HG03175 (cell line): ENCODE results near the gene TBC1D8.

Experiments
- ATAC-seq: cut with Tn5 transposase; IDR thresholded peaks from one replicate; pipeline ENCODE4 v1.9.1; 2021; ENCODE audit warnings: mild to moderate bottlenecking, moderate library complexity; ENCODE audit not compliant: unreplicated experiment

TBC1D8 gene

DNA sequence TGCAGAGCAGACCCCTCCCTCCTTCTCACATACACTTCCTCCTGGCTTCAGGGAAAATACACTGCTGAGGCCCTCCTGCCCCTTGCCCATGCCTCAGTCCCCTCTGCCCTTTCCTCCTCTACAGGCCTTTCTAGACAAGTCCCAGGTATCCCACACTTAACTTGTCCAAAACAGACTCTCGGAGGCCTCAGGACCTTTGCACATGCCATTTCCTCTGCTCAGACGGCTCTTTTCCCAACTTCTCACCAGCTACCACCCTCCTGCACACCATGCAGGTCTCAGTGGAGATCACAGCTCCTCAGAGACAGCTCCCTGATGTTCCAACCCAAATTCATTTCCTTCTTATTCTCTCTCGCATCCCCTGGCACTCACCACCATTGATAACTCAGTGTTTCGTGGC, 11.7 kb downstream of the TBC1D8 start:
- ATAC-seq = no peak

DNA sequence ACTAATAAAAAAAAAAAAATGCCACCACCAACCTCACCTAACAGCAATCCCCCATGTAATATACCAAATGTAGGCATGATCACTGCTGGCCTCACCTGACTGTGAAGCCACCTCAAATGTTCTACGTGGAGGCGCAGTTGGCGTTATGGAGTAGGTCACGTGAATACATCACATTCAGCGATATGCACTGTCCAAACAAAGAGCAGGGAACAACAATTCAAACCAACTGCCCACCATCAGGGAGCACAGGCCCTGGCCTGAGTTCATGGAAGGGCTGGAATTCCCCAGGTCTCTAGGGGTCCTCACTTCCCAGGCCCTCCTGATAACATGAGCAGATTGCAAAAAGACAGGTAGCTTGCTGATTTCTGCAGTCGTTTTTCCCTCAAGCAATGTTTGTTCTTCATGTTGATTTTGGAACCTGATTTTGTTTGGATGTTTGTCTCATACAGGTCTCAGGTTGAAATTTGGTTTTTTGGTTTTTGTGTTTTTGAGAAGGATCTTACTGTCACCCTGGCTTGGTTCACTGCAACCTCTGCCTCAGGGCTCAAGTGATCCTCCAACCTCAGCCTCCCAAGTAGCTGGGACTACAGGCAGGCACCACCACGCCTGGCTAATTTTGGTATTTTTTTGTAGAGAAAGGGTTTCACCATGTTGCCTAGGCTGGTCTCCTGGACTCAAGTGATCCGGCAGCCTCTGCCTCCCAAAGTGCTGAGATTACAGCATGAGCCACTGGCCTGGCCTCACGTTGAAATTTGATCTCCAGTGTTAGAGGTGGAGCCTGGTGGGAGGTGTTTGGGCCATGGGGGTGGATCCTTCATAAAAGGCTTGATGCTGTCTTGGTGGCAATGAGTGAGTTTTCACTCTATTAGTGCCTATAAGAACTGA, 15.5 kb downstream of the TBC1D8 start:
- no peak for ATAC-seq

DNA sequence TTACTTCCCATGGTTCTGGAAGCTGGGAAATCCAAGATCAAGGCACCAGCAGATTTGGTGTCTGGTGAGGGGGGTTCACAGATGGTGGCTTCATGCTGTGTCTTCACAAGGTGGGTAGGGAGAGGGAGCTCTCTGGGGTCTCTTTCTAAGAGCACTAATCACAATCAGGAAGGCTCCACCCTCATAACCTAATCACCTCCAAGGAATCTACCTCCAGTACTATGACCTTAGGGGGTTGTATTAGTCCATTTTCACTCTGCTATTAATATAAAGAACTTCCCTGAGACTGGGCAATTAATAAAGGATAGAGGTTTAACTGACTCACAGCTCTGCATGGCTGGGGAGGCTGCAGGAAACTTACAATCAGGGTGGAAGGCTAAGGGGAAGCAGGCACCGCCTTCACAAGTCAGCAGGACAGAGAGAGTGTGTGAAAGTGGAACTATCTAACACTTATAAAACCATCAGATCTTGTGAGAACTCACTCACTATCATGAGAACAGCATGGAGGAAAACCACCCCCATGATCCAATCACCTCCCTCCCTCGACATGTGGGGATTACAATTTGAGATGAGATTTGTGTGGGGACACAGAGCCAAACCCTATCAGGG, 17.6 kb downstream of the TBC1D8 start:
- no peak for ATAC-seq

DNA sequence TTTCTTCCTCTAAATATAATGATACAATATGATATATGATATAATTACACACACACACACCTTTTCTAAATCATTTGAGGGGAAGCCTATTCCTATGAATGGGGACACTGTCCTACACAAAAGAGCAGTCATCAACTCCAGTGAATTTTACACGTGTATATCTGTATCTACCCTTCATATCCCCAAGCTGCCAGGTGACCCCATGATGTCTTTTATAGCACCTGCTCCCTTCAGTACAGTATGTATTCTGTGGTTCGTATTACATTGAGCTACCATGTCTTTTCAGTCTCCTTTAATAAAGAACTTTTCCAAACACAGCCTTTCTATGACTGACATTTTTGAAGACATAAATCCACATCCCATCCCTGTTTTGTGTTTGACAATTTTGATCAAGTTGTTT, 19.0 kb downstream of the TBC1D8 start:
- no peak for ATAC-seq

DNA sequence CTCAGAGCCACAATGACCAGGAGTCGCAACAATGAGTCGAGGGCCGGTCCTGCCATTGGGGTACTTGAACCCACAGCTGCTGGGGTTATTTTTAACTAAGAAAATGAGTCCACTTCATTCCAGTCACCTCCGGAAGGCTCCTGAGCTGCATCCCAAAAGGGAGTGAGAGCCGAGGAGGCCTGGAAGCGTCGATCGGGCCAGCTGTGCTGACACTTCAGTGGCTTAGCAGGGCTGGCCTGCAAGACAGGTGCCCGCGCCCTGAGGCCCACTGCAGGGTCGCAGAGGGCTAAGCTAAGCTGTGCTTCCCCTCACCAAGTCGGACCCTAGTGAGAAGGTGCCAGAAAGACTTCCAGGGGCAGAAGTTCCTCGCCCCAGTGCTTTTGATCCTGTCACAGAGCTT, 21.1 kb downstream of the TBC1D8 start:
- ATAC-seq = no peak

DNA sequence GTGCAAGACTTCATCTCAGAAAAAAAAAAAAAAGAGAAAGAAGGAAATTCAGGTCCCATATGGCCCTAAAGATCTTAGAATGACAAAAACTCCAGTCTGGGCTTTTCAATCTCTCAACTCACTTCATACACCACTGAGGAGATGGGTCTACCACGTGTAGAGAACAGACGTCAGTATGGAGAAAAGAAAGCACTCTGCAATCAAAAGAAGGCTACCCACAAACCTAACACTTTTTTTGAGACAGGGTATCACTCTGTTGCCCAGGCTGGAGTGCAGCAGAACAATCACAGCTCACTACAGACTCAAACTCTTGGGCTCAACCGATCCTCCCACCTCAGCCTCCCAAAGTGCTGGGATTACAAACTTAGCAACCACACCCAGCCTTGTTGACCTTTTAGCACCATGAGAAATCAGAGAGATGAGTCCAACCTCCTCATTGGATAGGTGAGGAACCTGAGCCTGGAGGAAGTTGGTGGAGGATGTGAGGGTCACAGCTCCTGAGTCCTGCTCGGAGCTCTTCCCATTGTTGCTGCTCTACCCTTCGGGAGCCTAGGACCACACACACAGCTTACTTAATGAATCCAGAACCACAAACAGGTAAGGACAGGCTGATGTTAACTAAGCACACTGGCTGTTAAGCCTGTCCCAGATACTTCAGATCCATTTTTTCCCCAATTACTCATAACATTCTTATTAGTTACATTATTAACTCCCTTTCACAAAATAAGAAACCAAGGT, 23.7 kb downstream of the TBC1D8 start:
- ATAC-seq = no peak

DNA sequence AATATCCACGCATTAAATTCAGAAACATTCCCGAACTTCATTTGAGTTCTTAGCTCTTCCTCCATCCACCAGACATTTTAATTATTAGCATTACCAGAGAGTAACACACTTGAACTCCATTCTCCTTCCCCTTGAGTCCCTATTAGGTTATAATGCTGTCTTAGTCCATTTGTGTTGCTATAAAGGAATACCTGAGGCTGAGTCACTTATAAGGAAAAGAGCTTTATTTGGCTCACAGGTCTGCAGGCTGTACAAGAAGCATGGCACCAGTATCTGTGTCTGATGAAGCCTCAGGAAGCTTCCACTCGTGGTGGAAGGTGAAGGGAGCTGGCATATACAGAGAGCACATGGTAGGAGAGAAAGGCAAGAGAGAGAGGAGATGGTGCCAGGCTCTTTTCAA, 25.4 kb downstream of the TBC1D8 start:
- ATAC-seq = no peak

DNA sequence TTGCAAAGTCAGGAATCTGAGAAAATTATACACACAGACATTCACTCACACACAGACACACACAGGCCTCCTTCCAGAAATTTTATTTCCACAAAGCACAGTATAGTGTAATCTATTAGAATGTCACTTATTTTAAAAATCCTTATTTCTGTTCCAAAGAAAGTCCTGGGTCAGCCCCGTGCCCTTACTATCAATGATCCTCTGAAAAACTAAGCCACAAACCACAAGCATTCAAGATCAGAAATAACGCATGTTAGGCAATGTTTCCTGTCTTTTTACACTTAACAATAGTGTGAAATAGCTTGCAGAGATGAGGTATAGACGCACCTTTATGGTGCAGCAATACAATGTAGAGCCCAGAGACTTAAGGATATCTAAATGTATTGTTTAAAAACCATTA, 25.8 kb downstream of the TBC1D8 start:
- no peak for ATAC-seq

DNA sequence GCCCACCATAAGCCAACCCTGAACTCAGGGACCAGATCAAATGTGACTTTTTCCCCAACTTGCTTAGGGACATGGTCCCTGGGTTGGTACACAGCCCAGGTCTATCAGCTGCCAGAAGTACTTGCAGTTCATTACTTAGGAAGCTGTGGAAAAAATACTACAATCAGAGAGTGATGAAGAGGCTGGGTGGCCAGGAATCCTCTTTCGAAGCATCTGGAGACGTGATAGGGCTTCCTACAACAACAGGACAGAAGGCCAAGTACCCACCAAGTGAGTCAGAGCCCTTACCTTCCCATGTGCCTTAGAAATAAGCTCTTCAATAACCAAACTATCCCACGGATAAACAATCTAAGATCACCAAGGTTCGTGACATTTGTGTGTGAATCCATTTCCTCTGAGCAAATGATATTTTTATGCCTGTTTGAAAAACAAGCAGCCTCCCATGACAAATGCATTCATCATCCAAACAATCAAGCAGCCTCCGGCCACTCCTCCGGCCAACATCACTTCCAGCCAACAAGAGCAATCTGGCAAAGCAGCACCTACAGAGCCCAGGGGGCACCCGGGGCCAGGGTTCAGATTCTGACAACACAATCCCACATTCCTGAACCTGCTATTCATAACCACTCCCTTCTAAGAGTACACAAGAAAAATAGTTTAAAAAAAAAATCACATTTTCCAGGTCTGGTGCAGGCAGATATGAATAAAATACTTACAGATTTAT, 26.4 kb downstream of the TBC1D8 start:
- ATAC-seq = no peak

DNA sequence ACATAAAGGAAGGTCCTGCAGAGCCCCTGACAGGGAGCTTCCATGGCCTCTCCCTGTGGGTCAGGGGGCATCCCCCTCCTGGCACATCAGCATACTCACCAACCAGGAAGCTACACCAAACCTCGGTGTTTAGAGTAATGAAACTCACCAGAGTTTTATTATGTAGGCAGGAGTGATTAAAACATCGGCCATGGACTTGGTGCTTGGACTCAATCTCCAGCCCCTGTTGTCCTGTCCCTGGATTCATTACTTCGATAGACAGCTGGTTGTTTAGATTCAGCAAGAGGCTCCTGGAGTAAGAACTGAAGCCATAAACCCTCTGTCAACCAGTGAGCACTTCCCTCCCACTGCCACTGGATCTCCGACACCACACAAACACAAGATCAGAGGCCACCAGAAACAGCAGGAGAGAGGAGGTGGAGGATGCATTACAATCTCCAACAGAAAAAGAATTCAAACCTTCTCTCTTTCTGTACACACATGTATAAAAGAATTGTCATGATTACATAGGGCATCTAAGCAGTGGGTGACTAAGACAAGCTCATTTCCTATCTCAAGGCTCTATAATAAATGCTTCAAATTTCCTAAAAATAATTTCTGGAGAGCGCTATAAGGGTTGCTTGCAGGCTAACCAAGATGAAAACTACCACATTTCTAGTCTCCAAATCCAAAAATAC, 27.2 kb downstream of the TBC1D8 start:
- no peak for ATAC-seq

DNA sequence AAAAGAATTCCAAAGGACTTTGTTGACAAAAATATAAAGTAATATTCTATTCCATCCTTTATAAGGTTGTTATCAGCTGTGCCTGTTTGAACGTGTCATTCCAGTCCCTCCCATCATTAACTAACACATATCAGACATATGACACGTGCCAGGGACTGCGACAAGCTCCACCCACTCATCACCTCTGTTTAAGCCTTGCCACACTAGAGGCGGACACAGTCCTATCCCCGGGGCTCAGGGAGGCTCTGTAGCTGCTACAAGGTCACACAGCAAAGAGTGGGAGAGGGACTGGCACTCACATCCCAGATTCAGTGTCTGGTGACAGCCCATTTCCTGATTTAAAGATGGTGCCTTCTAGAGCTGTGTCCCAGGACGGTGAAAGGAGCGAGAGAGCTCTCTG, 30.0 kb downstream of the TBC1D8 start:
- no peak for ATAC-seq

DNA sequence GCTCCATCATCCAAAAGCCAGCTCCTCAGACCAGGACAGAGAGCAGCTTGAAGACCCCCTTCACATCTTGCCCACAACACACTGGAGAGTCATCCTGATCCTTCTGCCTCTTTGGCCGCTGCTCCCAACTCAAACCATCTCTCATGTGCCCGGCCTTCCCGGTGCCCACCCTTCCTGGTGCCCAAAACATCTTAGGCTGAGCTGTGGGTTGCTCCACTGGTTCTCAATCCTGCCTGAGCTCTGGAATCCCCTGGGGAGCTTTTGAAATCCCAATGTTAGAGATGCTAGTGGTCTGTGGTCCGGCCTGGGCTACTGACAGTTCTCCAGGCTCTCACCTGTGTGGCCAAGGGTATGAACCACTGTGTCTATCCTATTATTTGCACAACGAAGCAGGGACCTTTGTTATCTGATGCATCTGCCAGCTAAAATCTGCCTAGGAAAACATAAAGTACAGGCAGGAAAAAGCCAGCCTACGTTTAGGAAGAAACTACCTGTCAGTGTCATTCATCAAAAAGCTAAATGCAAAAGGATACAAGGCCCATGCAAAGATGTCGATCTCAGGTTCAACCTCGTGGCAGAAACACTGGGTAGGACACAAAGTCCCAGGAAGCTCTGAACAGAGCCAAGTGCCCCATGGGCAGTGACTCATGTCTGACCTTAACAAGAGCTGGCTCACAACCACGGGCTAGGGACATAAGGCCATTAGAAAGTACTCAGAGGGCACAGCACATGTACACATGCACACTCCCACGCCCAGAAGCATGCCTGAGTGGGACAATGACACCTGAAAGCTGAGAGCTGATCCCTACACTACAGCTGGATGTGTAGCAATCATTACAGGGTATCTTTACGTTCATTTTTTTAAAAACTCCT, 30.8 kb downstream of the TBC1D8 start:
- no peak for ATAC-seq

DNA sequence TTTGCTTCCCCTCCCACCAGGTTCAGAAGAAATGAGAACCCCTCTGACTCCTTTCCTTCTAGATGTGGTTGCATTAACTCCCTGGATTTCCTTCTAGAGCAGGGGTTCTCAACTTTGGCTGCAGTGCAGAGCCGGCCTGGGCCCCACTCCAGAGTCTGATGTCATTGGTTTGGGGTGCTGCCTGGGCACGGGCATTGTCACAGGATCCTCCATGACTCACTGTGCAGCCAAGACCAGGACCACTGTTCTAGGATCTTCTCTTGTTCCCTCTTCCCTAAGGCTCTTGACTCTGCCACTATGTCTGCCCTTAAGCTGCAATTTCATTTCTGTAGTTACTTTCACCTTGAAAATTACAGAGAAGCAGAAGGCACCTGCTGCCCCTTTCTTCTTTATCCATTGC, 31.8 kb downstream of the TBC1D8 start:
- no peak for ATAC-seq

DNA sequence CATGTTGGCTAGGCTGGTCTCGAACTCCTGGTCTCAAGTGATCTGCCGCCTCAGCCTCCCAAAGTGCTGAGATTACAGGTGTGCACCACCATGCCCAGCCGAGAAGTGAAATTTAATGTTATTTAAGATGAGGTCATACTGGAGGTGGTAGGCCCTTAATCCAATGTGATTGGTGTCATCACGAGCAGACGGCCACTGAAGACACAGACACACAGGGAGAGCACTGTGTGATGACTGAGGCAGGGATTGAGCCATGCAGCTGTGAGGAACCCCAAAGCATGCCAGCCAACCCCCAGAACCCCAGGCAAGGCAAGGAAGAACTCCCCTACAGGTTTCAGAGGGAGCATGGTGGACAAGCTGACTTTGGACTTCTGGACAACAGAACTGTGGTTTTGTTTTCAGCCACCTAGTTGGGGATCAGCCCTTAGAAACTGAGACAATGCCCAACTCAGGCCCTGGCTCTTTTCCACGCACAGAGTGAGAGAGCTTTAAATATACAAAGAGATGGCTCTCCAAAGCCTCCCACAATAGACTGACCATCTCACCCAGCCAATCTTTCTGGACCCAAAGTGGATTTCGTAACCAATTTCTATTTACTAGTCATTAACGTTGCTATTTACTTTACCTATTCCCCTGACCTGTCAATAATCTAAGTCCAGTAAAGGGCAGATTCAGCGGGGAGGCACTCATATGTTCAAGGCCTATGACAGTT, 34.2 kb downstream of the TBC1D8 start:
- ATAC-seq = no peak

DNA sequence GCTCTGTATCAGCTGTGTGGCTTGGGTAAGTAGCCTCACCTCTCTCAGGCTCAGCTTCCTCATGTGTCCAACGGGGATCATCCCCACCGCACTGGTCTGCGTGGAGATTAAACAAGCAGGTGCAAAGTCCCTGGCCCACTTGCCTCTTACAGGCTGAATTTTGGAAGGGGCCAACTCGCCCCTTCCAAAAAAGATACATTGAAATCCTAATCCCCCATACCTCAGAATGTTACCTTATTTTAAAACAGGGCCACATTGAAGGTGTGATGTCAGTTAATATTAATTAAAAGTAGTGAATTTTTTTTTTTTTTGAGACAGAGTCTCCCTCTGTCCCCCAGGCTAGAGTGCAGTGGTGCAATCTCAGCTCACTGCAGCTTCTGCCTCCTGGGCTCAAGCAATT, 34.8 kb downstream of the TBC1D8 start:
- ATAC-seq = no peak

DNA sequence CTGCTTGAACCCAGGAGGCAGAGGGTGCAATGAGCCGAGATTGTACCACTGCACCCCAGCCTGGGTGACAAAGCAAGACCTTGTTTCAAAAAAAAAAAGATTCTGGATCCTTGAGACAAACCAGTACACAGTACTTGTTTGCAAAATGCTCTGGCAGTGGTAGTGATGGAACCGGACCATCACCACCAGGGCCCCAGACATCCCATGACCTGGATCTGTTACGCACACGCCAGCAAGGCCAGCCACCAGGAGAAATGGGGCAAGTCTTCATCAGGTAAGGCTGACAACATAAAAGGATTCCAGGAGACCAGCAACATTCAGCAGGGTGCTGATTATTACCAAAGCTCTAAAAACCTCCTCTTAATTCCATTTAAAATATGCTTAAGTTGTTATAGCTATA, 35.5 kb downstream of the TBC1D8 start:
- no peak for ATAC-seq

DNA sequence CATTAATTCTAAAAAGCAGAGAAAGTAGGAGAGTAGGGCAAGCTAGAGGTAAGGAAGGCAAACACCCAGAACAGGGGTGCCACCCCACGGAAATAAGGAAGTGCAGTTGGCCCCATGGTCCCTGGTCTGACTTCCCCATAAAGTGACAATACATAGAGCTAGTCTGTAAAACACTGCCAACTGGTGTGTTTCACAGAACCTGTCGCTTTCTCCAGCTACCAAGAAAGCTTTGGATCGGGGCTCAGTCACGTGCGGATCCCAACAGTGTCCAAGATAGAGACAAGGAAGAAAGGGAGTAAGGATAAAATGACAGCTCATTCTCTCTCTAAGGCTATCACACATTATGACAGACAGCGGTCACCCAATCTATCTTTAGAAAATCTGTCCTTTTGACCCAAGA, 36.4 kb downstream of the TBC1D8 start:
- ATAC-seq = no peak

DNA sequence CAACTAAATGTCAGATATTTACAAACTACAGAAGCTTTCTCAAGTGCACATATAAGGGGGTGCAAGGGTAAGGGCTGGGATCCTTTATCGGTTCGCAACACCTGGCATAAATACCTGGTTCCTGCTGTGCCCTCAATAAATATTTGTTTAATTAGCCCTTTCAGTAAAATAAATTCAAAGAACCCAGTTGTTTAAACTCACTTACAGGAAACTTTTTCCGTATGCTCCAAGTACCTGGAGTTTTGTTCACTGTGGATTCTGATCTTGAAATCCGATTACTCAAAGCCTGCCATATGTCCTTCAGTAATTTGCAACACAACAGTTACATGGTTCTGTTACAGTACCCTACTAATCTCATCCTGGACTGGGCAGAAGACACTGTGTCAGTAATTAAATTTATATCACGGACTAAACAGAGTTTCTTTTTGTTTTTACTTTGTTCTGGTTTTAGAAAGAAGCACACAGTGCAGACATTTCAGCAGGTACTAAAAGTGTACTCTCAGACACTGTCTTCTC, 36.9 kb downstream of the TBC1D8 start:
- no peak for ATAC-seq
